Fibroblast of peridontal ligament (primary cell): ENCODE data around the gene FAF1.
"Not testable (repeated sequence)": the region's sequence is repeated elsewhere in the genome, so short reads cannot be mapped to it uniquely, and the experiment has no call there.

Experiments used
- DNase-seq: peaks from one replicate; pipeline ENCODE4 v3.0.0-alpha.2; 2010; ENCODE audit errors: extremely low read depth

FAF1 gene

GRCh38 chr1:50553921-50554320, 406.1 kb downstream of the FAF1 start:
- peak; percentile 5 for DNase-seq

DNA sequence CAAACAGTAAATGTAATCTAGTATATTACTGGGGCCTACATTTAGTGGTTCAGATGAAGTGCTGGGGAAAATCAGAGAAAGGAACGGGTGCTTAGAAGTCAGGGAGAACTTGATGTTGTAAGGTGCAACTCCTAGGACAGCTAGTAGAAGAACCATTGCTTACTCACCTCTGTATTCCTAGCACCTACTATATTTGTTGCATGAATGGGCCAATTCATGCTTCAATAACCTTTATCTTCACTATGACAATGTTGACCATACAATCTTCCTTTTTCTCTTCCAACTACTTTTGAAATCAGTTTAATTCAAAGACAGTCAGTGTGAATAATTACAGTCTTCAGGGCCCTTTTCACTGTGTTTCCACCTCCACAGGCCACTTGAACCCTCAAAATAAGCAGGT, 411.8 kb downstream of the FAF1 start:
- no peak for DNase-seq

DNA sequence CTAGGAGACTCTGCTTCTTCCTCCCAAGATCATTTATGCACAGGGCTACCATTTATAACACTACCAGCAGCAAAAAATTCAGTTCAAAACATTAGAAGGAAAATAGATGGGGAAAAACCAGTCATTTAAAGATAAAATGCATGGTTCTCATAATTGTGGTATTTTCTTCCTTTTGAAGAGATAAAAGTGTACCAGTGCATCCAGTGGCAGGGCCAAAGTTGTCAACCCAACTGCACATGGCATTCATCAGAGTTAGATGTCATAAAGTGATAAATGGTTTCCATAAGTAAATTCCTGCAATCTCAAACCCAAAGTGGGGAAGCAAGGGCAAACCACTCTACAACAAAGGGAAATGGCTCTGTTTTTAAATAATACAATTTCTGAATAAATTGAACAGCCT, 417.7 kb downstream of the FAF1 start:
- DNase-seq, result no peak

DNA sequence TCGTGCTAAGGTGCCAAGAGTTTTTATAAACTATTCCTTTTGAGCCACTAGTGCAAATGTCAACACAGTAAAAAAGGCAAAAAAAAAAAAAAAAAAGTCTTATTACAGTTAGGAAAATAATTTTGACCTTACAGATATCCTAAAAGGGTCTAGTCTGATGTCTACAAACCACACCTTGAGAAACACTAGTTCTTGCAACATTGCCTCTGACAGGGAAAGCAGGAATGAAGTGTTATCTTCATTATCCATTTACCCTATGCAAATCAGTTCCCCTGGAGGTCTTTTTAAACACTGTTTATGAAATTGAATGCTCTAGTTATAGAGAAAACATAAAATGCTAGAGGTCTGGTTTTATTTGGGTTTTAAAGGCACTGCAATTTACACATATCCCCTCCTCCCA, 421.6 kb downstream of the FAF1 start:
- no peak for DNase-seq

- peak; percentile 1 for DNase-seq
Observed at GRCh38 chr1:50531601-50532000, 428.5 kb downstream of the FAF1 start.

DNA sequence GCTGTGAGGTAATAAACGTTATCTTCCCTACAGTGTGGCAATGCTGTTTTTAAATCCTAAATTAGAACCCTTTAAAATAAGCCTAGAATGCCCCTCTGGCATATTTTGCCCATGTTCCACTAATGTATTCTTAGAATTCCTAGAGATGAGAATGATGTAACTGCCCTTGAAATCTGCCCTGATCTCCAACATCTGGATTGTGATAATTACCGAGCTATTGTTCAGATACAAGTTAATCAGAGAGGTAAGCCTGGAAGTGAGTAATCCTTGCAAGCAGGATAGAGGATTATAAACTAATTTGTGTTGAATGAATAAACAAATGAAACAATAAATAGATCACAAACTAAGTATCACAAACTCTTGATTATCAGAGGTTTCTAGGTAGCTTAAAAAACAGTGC, 429.0 kb downstream of the FAF1 start:
- peak; percentile 29 for DNase-seq

- no peak for DNase-seq
Observed at GRCh38 chr1:50529510-50529909, 430.6 kb downstream of the FAF1 start.

- DNase-seq, result not testable (repeated sequence)
Observed at GRCh38 chr1:50527987-50528320, 432.1 kb downstream of the FAF1 start.

DNA sequence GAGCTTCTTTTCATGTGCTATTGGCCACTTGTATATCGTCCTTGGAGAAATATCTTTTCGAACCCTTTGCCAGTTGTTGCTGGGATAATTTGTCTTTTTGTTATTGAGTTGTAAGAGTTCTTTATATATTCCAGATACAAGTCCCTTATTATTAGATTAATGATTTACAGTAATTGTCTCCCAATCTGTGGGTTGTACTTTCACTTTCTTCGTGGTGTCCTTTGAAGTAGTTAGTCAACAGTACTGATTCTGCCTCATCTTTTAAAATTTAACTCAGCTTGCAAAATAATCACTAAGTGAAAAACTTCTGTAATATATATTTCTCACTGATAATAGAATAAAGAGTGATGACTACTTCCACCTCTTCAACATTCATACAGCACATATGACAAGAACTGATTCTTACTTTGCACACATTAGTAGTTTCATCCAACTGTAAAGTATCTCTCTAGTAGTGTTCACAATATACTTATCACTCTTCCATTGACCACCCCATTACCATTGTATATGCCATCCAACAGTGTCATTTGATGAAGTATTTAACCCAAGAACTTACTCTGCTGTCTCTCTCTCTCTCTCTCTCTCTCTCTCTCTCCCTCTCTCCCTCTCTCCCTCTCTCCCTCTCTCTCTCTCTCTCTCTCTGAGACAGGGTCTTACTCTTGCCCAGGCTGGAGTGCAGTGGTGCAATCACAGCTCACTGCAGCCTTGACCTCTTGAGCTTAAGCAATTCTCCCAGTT, 432.6 kb downstream of the FAF1 start:
- no peak for DNase-seq

DNA sequence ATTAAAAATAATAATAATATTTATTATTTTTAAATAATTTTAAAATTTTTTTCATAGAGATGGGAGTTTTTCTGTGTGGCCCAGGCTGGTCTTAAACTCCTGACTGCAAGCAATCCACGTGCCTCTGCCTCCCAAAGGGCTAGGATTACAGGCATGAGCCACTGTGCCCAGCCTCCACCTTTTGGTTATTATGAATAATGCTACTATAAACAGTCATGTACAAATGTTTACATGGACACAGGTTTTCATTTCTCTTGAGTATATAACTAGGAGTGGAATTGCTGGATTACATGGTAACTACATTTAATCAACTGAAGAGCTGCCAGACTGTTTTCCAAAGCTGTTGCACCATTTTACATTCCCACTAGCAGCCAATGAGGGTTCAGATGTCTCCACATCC, 433.6 kb downstream of the FAF1 start:
- DNase-seq, result peak; percentile 33

GRCh38 chr1:50523548-50523947, 436.5 kb downstream of the FAF1 start:
- no peak for DNase-seq

DNA sequence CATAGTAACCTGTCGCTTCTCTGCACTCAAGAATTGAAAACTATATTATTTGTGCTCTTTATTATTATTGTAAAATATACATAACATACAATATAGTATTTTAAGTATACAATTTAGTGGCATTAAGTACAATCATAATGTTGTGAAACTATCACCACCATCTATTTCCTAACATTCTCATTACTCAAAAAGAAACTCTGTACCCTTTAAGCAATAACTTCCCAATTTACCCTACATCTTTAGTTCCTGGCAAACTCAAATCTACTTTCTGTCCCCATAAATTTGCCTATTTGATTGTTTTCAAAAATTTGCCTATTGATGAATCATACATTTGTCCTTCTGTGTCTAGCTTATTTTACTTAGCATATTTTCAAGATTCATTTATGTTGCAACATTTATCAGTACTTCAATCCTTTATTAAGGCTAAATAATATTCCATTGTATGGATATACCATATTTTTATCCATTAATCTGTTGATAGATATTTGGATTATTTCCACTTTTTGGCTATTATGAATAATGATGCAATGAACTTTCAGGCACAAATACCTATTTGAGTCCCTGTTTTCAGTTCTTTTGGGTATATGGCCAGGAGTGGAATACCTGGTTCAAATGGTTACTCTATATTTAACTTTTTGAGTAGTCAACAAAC, 437.2 kb downstream of the FAF1 start:
- no peak for DNase-seq

GRCh38 chr1:50521703-50522102, 438.4 kb downstream of the FAF1 start:
- no peak for DNase-seq

GRCh38 chr1:50517488-50517887, 442.6 kb downstream of the FAF1 start:
- DNase-seq, result no peak

GRCh38 chr1:50516056-50516455, 444.0 kb downstream of the FAF1 start:
- DNase-seq, result no peak

DNA sequence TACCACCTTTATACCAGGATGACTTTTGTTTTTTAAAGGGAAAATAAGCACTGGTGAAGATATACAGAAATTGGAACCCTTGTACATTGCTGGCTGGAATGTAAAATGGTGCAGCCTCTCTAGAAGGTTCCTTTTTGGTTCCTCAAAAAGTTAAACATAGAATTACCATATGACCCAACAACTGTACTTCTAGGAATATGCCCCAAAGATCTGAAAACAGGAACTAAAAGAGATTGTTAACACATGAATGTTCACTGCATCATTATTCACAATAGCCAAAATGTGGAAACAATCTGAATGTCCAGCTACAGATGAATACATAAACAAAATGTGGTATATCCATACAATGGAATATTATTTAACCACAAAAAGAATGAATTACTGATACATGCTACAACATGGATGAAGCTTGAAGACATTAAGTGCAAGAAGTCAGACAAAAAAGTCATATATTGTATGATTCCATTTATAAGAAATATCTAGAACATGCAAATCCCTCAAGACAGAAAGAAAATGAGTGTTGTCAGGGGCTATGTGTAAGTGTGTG, 452.0 kb downstream of the FAF1 start:
- DNase-seq, result no peak

GRCh38 chr1:50505427-50505826, 454.6 kb downstream of the FAF1 start:
- no peak for DNase-seq

DNA sequence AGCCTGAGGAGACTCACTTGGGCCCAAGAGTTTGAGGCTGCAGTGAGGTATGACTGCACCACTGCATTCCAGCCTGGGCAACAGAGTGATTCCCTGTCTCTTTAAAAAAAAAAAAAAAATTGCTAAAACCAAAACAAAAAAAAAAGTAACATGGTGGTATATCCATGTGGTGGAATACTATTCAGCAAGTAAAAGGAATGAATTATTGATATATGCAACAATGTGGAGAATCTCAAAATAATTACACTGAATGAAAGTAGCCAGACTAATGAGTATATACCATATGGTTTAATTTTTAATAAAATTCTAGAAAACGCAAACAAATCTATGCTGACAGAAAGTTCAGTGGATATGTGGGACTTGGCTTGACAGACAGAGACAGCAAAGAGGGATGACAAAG, 456.6 kb downstream of the FAF1 start:
- DNase-seq, result no peak

GRCh38 chr1:50502147-50502546, 457.9 kb downstream of the FAF1 start:
- no peak for DNase-seq

DNA sequence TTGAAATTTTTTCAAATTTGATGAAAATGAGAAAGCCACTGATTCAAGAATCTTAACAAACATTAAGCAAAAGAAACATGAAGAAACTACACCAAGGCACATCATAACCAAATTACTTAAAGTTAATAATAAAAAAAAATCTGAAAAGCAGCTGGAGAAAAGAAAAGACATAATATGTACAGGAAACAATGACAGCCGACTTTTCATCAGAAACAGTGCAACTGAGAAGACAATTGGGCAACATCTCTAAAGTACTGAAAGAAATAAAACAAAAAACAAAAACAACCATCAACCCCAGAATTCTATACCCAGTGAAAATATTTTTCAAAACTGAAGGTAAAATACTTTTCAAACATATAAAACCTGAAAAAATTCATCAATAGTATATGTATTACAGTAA, 463.1 kb downstream of the FAF1 start:
- peak; percentile 5 for DNase-seq

- no peak for DNase-seq
Observed at GRCh38 chr1:50493710-50494109, 466.4 kb downstream of the FAF1 start.

- no peak for DNase-seq
Observed at GRCh38 chr1:50492142-50492541, 467.9 kb downstream of the FAF1 start.

GRCh38 chr1:50491142-50491541, 468.9 kb downstream of the FAF1 start:
- DNase-seq, result peak; percentile 6

DNA sequence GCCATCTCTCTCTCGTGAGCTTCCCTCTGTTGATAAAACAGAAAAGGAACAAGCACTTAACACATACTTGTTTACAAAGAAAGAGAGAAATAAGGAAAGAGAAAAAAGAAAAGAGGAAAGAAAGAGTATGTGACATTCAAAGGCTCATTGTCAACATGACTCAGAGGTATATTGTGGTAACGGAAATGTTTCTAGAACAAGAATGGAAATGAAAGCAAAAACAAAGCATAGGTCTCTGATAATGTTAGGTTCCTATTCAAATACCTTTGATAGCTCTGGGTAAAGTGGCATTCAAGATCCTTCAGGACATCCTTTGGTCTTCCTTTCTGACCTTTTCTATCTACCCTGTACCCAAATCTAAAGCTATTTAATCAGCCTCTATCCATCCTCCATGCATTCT, 469.4 kb downstream of the FAF1 start:
- DNase-seq, result no peak
